COLO668 (cell line): ENCODE data around the gene ZNF784.

Source experiments
- DNase-seq: peaks from one replicate; lab custom pipeline; 2025; ENCODE audit not compliant: unreplicated experiment; lab: John Stamatoyannopoulos, UW

The ZNF784 gene

GRCh38 chr19:55644191-55644833, 19.9 kb upstream of the ZNF784 start:
- peak; percentile 28 for DNase-seq

GRCh38 chr19:55643887-55644176, 19.5 kb upstream of the ZNF784 start:
- no peak for DNase-seq

- peak; percentile 81 for DNase-seq
These were observed 18.9 kb upstream of the ZNF784 start, which contains the start of gene ZNF581 for GRCh38 chr19:55643003-55643886. ZNF581 (plus strand) TSS chr19:55643649; CDS start chr19:55644572, 923 bp downstream.

- peak; percentile 59 for DNase-seq
These were observed 18.0 kb upstream of the ZNF784 start for GRCh38 chr19:55642153-55643002.

GRCh38 chr19:55641426-55642152, 17.2 kb upstream of the ZNF784 start:
- peak; percentile 20 for DNase-seq

- peak; percentile 82 for DNase-seq
These were observed 16.4 kb upstream of the ZNF784 start, which contains the start of gene ZNF580 for GRCh38 chr19:55640577-55641425. ZNF580 (plus strand) TSS chr19:55641002; CDS start chr19:55642509, 1,507 bp downstream.

GRCh38 chr19:55640043-55640576, 15.7 kb upstream of the ZNF784 start:
- peak; percentile 91 for DNase-seq

GRCh38 chr19:55638864-55639359, 14.5 kb upstream of the ZNF784 start:
- DNase-seq: peak; percentile 37

- no peak for DNase-seq
These were observed 13.2 kb upstream of the ZNF784 start for GRCh38 chr19:55637534-55637933.

GRCh38 chr19:55636723-55637122, 12.4 kb upstream of the ZNF784 start:
- DNase-seq: no peak

- DNase-seq: no peak
These were observed 11.6 kb upstream of the ZNF784 start for GRCh38 chr19:55635856-55636440.

GRCh38 chr19:55635334-55635717, 11.0 kb upstream of the ZNF784 start:
- no peak for DNase-seq

- DNase-seq: peak; percentile 30
These were observed 9.5 kb upstream of the ZNF784 start for GRCh38 chr19:55633861-55634260.

GRCh38 chr19:55632463-55632834, 8.1 kb upstream of the ZNF784 start:
- DNase-seq: peak; percentile 89

GRCh38 chr19:55626350-55626749, 2.0 kb upstream of the ZNF784 start:
- DNase-seq: no peak

- DNase-seq: no peak
These were observed 599 bp upstream of the ZNF784 start for GRCh38 chr19:55625004-55625326.

GRCh38 chr19:55623561-55623960, 805 bp downstream of the ZNF784 start:
- no peak for DNase-seq

- no peak for DNase-seq
These were observed 1.2 kb downstream of the ZNF784 start for GRCh38 chr19:55623130-55623529.
